Neuronal stem cell (in vitro differentiated cells): ENCODE data around the gene LRRC14B.
A peak's percentile ranks its signal among the peaks of the same experiment; 100 is the strongest.
"Not testable (repeated sequence)": the region's sequence is repeated elsewhere in the genome, so short reads cannot be mapped to it uniquely, and the experiment has no call there.

Experiments used
- DNase-seq: peaks from one replicate; pipeline ENCODE4 v3.0.0-alpha.2; 2013; ENCODE audit warnings: low spot score
- H2AFZ ChIP-seq: one replicate; pipeline ENCODE4 v1.6.1; 2013; ENCODE audit warnings: mild to moderate bottlenecking, low read length, inconsistent platforms
- H2AK5ac ChIP-seq: 2 replicates; pipeline ENCODE4 v1.6.1; 2013; ENCODE audit warnings: low read depth, mild to moderate bottlenecking, inconsistent platforms, low read length, moderate library complexity, mixed read lengths
- H2BK120ac ChIP-seq: 2 replicates; pipeline ENCODE4 v1.6.1; 2013; ENCODE audit warnings: low read depth, mild to moderate bottlenecking, inconsistent platforms, low read length, moderate library complexity, mixed read lengths
- H2BK12ac ChIP-seq: one replicate; pipeline ENCODE4 v1.6.1; 2013; ENCODE audit warnings: low read length, inconsistent platforms
- H2BK15ac ChIP-seq: 2 replicates; pipeline ENCODE4 v1.6.1; 2013; ENCODE audit warnings: mild to moderate bottlenecking, low read length, inconsistent platforms, mixed read lengths
- H2BK5ac ChIP-seq: one replicate; pipeline ENCODE4 v1.6.1; 2013; ENCODE audit warnings: inconsistent platforms, mild to moderate bottlenecking, low read length, moderate library complexity
- H3K14ac ChIP-seq: one replicate; pipeline ENCODE4 v1.6.1; 2013; ENCODE audit warnings: low read length, inconsistent platforms
- H3K18ac ChIP-seq: 2 replicates; pipeline ENCODE4 v1.6.1; 2013; ENCODE audit warnings: low read length, inconsistent platforms
- H3K23ac ChIP-seq: 2 replicates; pipeline ENCODE4 v1.6.1; 2013; ENCODE audit warnings: low read depth, mild to moderate bottlenecking, mixed read lengths, low read length, inconsistent platforms; ENCODE audit not compliant: poor library complexity
- H3K27ac ChIP-seq: replicated peaks from 3 replicates; pipeline ENCODE4 v1.5.1; 2013; ENCODE audit warnings: low read length, inconsistent platforms
- H3K27me3 ChIP-seq, 3 experiments: 2 replicates each; pipeline ENCODE4 v1.6.1; 2013; ENCODE audit warnings: low read length in 3 of 3, mild to moderate bottlenecking in 2 of 3, inconsistent platforms in 1 of 3, low read depth in 1 of 3, mixed read lengths in 1 of 3, moderate library complexity in 1 of 3; ENCODE audit not compliant: control insufficient read depth in 3 of 3, insufficient read depth in 3 of 3
- H3K36me3 ChIP-seq, 2 donors: replicated peaks in 1 of 2; 2 replicates each; pipeline ENCODE4 v1.6.1; 2013; ENCODE audit warnings: low read length in 2 of 2; ENCODE audit not compliant: control insufficient read depth in 2 of 2, insufficient read depth in 2 of 2
- H3K4ac ChIP-seq: 2 replicates; pipeline ENCODE4 v1.6.1; 2013; ENCODE audit warnings: inconsistent platforms, mild to moderate bottlenecking, low read length, moderate library complexity
- H3K4me1 ChIP-seq, 2 donors: 1 replicate in 1 of 2; 2 replicates in 1 of 2; pipeline ENCODE4 v1.6.1; 2013; ENCODE audit warnings: low read length in 2 of 2, low read depth in 1 of 2; ENCODE audit not compliant: control insufficient read depth in 2 of 2, insufficient read depth in 1 of 2
- H3K4me2 ChIP-seq: one replicate; pipeline ENCODE4 v1.6.1; 2013; ENCODE audit warnings: mild to moderate bottlenecking, low read length, inconsistent platforms; ENCODE audit not compliant: insufficient read depth, poor library complexity, severe bottlenecking
- H3K4me3 ChIP-seq, 2 donors: 2 replicates each; pipeline ENCODE4 v1.5.1; 2013; ENCODE audit warnings: low read length in 2 of 2, mild to moderate bottlenecking in 2 of 2, inconsistent platforms in 1 of 2, moderate library complexity in 1 of 2
- H3K79me1 ChIP-seq: one replicate; pipeline ENCODE4 v1.6.1; 2013; ENCODE audit warnings: low read depth, mild to moderate bottlenecking, inconsistent platforms, low read length, moderate library complexity
- H3K9ac ChIP-seq: one replicate; pipeline ENCODE4 v1.6.1; 2013; ENCODE audit warnings: mild to moderate bottlenecking, low read depth, low read length, inconsistent platforms; ENCODE audit not compliant: poor library complexity
- H3K9me3 ChIP-seq, 2 donors: replicated peaks in 1 of 2; 2 replicates each; pipeline versions ENCODE3 to v1.6.1; 2013; ENCODE audit warnings: low read length in 2 of 2, mild to moderate bottlenecking in 2 of 2, inconsistent platforms in 1 of 2, low read depth in 1 of 2, mixed read lengths in 1 of 2, moderate library complexity in 1 of 2; ENCODE audit not compliant: control insufficient read depth in 2 of 2, insufficient read depth in 1 of 2
- H4K8ac ChIP-seq: one replicate; pipeline ENCODE4 v1.6.1; 2013; ENCODE audit warnings: low read depth, mild to moderate bottlenecking, inconsistent platforms, low read length, moderate library complexity
- H4K91ac ChIP-seq: one replicate; pipeline ENCODE4 v1.6.1; 2013; ENCODE audit warnings: low read length, low read depth, mild to moderate bottlenecking, inconsistent platforms; ENCODE audit not compliant: poor library complexity
- WGBS, 2 donors: extraction: QIAGEN DNeasy Blood & Tissue Kit; methylation state at CpG; one replicate each; pipeline ENCODE4 v1.1.7; 2013; ENCODE audit warnings: missing lambda C conversion rate in 2 of 2, mixed read lengths in 1 of 2; ENCODE audit not compliant: insufficient read length in 2 of 2, insufficient replicate concordance in 1 of 2; ENCODE audit errors: extremely low coverage in 2 of 2; 5-methylcytosine and 5-hydroxymethylcytosine counted together

Gene LRRC14B

GRCh38 chr5:195401-196160 is 4.3 kb downstream of the LRRC14B start:
- Histone ChIP-seq H3K4me3 (no peak overlapping the region), H4K91ac (no peak overlapping the region), H3K9me3 (no peaks in the 10 kb centered on the region), H3K18ac (peak overlapping the region; percentile 4), H3K79me1 (peaks cover 10% of the 10 kb centered on the region), H3K27me3 (no peaks in the 10 kb centered on the region), H3K9ac (peak overlapping the region; percentile 21), H3K36me3 (peaks cover 0 to 3% of the 10 kb centered on the region in 2 donors), H2BK5ac (no peak overlapping the region), H2BK12ac (peak overlapping the region; percentile 49), H2BK15ac (peak overlapping the region; percentile 15), H3K14ac (peak overlapping the region; percentile 44), H3K23ac (no peak overlapping the region), H4K8ac (no peak overlapping the region), H3K4me1 (peaks cover 8% of the 10 kb centered on the region in 2 donors), H3K27ac (no peak overlapping the region), H3K4ac (no peak overlapping the region), H3K4me2 (no peak overlapping the region), H2AK5ac (no peak overlapping the region), H2AFZ (no peak overlapping the region), H2BK120ac (no peak overlapping the region)
- no peak for DNase-seq
- WGBS, 2 donors, result no CpG with 5 or more reads among the region's 33 CpGs

- no peak overlapping the region for H3K14ac ChIP-seq
- peaks cover 4 to 8% of the 10 kb centered on the region in 2 donors for H3K4me1 ChIP-seq
- H2BK120ac ChIP-seq, result no peak overlapping the region
- no peak overlapping the region for H3K23ac ChIP-seq
- H3K9ac ChIP-seq, result no peak overlapping the region
- no peak overlapping the region for H2BK15ac ChIP-seq
- H3K4ac ChIP-seq, result no peak overlapping the region
- H3K36me3 ChIP-seq, result peaks cover 0 to 3% of the 10 kb centered on the region in 2 donors
- H4K91ac ChIP-seq, result no peak overlapping the region
- H3K27ac ChIP-seq, result no peak overlapping the region
- H3K9me3 ChIP-seq, result no peaks in the 10 kb centered on the region
- H2AK5ac ChIP-seq, result no peak overlapping the region
- H4K8ac ChIP-seq, result no peak overlapping the region
- no peak for DNase-seq
- H3K4me2 ChIP-seq, result no peak overlapping the region
- H2BK5ac ChIP-seq, result no peak overlapping the region
- H3K4me3 ChIP-seq, result no peak overlapping the region
- no peak overlapping the region for H2AFZ ChIP-seq
- no CpG with 5 or more reads among the region's 10 CpGs for WGBS, 2 donors
- no peak overlapping the region for H3K18ac ChIP-seq
- H2BK12ac ChIP-seq, result no peak overlapping the region
- H3K27me3 ChIP-seq, result no peaks in the 10 kb centered on the region
- peaks cover 12% of the 10 kb centered on the region for H3K79me1 ChIP-seq
Observed at GRCh38 chr5:196350-196749, 5.1 kb downstream of the LRRC14B start.

GRCh38 chr5:197031-197430 is 5.7 kb downstream of the LRRC14B start:
- no CpG with 5 or more reads among the region's 18 CpGs for WGBS, 2 donors
- not testable (repeated sequence) for H4K91ac ChIP-seq, H4K8ac ChIP-seq, H3K14ac ChIP-seq, H3K9me3 ChIP-seq, H3K9ac ChIP-seq, H2BK15ac ChIP-seq, DNase-seq, H3K4ac ChIP-seq, H3K27me3 ChIP-seq, H3K4me2 ChIP-seq, H2AFZ ChIP-seq, H3K27ac ChIP-seq, H2BK5ac ChIP-seq, H2AK5ac ChIP-seq, H3K4me3 ChIP-seq, H2BK120ac ChIP-seq, H3K18ac ChIP-seq, H2BK12ac ChIP-seq, H3K4me1 ChIP-seq, H3K36me3 ChIP-seq, H3K23ac ChIP-seq
- peaks cover 12% of the 10 kb centered on the region for H3K79me1 ChIP-seq

- H3K4me3 ChIP-seq, result no peak overlapping the region
- H3K4ac ChIP-seq, result no peak overlapping the region
- WGBS, 2 donors, result no CpG with 5 or more reads among the region's 12 CpGs
- peak overlapping the region; percentile 48 for H2BK5ac ChIP-seq
- H3K14ac ChIP-seq, result no peak overlapping the region
- no peaks in the 10 kb centered on the region for H3K27me3 ChIP-seq
- no peak for DNase-seq
- H2AK5ac ChIP-seq, result no peak overlapping the region
- no peaks in the 10 kb centered on the region for H3K9me3 ChIP-seq
- no peak overlapping the region for H3K27ac ChIP-seq
- H2BK120ac ChIP-seq, result no peak overlapping the region
- no peak overlapping the region for H3K4me2 ChIP-seq
- H2BK12ac ChIP-seq, result no peak overlapping the region
- H4K8ac ChIP-seq, result no peak overlapping the region
- H4K91ac ChIP-seq, result no peak overlapping the region
- H3K18ac ChIP-seq, result peak overlapping the region; percentile 13
- no peak overlapping the region for H2BK15ac ChIP-seq
- peaks cover 0 to 11% of the 10 kb centered on the region in 2 donors for H3K36me3 ChIP-seq
- H3K4me1 ChIP-seq, result peaks cover 7 to 8% of the 10 kb centered on the region in 2 donors
- H3K79me1 ChIP-seq, result peaks cover 12% of the 10 kb centered on the region
- no peak overlapping the region for H2AFZ ChIP-seq
- peak overlapping the region; percentile 80 for H3K23ac ChIP-seq
- no peak overlapping the region for H3K9ac ChIP-seq
Observed at GRCh38 chr5:197892-198489, 6.7 kb downstream of the LRRC14B start.
